ENCODE data around the gene TELO2.

The TELO2 gene

GRCh38 chr16:1503110-1503955 lies 10.2 kb downstream of the TELO2 start:
- no peak for TF ChIP-seq CTCF (IDR thresholded peaks at IDR 0.05; ENCODE audit: low read depth, low read length)
- no peak overlapping the region for H3K4me3 ChIP-seq (replicated peaks in 1 of 2; ENCODE audit: low read depth in 2 of 2, low read length in 2 of 2)
- no peak for DNase-seq (ENCODE audit: low read depth in 2 of 2)

- no peak for TF ChIP-seq CTCF (IDR thresholded peaks at IDR 0.05; ENCODE audit: low read depth, low read length)
- DNase-seq (ENCODE audit: low read depth in 2 of 2): no peak
- no peak overlapping the region for H3K4me3 ChIP-seq (replicated peaks in 1 of 2; ENCODE audit: low read depth in 2 of 2, low read length in 2 of 2)
These were observed 12.1 kb downstream of the TELO2 start for GRCh38 chr16:1505073-1505844.

GRCh38 chr16:1505912-1506311 lies 12.8 kb downstream of the TELO2 start:
- DNase-seq (ENCODE audit: low read depth in 2 of 2): no peak
- no peak for TF ChIP-seq CTCF (IDR thresholded peaks at IDR 0.05; ENCODE audit: low read depth, low read length)
- H3K4me3 ChIP-seq (replicated peaks in 1 of 2; ENCODE audit: low read depth in 2 of 2, low read length in 2 of 2): no peak overlapping the region

- TF ChIP-seq CTCF (IDR thresholded peaks at IDR 0.05; ENCODE audit: low read depth, low read length): no peak
- no peak overlapping the region for H3K4me3 ChIP-seq (replicated peaks in 1 of 2; ENCODE audit: low read depth in 2 of 2, low read length in 2 of 2)
- no peak for DNase-seq (ENCODE audit: low read depth in 2 of 2)
These were observed 13.5 kb downstream of the TELO2 start for GRCh38 chr16:1506494-1507213.

GRCh38 chr16:1508494-1509187 lies 15.5 kb downstream of the TELO2 start:
- DNase-seq (ENCODE audit: low read depth in 2 of 2): no peak
- H3K4me3 ChIP-seq (replicated peaks in 1 of 2; ENCODE audit: low read depth in 2 of 2, low read length in 2 of 2): no peak overlapping the region
- TF ChIP-seq CTCF (IDR thresholded peaks at IDR 0.05; ENCODE audit: low read depth, low read length): no peak
